ENCODE measurements around the gene TAGLN3.

TAGLN3 gene

DNA sequence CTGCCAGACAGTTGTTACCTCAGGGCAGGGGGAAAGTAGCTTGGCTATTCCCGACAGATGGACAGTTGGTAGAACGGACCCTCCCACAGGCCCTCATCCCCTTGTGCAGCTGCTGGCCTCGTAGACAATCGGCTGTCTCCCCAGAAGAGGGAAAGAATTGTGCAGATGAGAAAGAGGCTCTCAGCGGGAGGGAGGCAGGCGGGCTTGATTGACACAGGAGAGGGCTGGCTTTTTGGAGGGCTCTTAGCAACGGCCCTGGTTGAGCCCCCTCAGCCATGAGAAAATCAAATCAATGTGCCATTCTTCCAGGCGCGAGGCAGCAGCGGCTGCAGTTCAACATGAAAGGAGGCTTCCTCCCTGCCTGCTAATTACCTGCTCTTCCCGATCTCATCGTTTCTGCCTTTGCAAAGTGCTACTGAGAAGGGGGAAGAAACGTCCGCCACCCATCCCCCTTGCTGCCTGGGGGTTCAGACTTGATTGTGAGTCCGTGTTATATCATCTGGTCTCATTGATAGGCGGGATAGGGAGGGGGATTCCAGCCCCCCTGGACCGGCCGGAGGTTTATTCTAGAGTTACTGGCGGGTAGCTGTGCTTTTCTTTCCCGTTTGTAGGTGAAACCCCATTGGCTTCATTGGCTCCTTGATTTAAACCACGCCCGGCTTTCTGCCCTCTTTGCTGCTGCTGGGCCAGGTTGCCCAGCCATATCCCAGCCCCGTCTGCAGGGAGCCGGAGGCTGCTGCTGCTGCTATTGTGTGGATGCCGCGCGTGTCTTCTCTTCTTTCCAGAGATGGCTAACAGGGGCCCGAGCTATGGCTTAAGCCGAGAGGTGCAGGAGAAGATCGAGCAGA lies at the start of gene TAGLN3:
Gene TAGLN3, plus strand, starts transcription at position 287 of the 848 bp plus-strand sequence. Its CDS starts 501 bp downstream, at position 788.
- TF ChIP-seq, protein P1, sequence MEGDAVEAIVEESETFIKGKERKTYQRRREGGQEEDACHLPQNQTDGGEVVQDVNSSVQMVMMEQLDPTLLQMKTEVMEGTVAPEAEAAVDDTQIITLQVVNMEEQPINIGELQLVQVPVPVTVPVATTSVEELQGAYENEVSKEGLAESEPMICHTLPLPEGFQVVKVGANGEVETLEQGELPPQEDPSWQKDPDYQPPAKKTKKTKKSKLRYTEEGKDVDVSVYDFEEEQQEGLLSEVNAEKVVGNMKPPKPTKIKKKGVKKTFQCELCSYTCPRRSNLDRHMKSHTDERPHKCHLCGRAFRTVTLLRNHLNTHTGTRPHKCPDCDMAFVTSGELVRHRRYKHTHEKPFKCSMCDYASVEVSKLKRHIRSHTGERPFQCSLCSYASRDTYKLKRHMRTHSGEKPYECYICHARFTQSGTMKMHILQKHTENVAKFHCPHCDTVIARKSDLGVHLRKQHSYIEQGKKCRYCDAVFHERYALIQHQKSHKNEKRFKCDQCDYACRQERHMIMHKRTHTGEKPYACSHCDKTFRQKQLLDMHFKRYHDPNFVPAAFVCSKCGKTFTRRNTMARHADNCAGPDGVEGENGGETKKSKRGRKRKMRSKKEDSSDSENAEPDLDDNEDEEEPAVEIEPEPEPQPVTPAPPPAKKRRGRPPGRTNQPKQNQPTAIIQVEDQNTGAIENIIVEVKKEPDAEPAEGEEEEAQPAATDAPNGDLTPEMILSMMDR (IDR thresholded peaks at IDR 0.05; ENCODE audit: borderline replicate concordance, control extremely low read depth, extremely low read depth, insufficient read depth, missing control alignments) = no peak
- peak; percentile 39 for DNase-seq (ENCODE audit: low spot score)
- in situ Hi-C loops (cut with MboI; ENCODE audit: low sequenced_read_pairs, unreplicated experiment) = no loop called here

DNA sequence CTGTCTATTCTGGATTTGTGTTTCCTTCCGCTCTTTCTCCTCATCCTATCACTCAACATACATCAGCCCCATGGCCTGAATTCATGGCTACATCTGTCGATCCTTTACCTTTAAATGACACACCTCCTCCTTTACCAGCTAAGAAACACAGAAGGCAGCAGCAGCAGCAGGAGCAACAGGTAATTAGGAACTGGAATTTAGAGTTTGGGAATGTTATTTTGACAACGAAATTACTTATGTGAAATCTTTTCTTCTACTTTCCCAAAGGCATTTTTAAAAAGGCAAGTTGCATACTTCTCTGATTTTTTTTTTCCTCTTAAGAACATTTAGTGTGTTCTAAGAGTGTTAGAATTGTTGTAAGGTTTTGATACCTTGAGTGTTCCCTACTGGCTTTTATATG lies 49.0 kb upstream of the TAGLN3 start:
- DNase-seq (ENCODE audit: low spot score) = no peak
- TF ChIP-seq, protein P1 (IDR thresholded peaks at IDR 0.05; ENCODE audit: borderline replicate concordance, control extremely low read depth, extremely low read depth, insufficient read depth, missing control alignments) = no peak
- in situ Hi-C loops (cut with MboI; ENCODE audit: low sequenced_read_pairs, unreplicated experiment) = no loop called here

- DNase-seq (ENCODE audit: low spot score) = no peak
- in situ Hi-C loops (cut with MboI; ENCODE audit: low sequenced_read_pairs, unreplicated experiment) = no loop called here
- TF ChIP-seq, protein P1 (IDR thresholded peaks at IDR 0.05; ENCODE audit: borderline replicate concordance, control extremely low read depth, extremely low read depth, insufficient read depth, missing control alignments) = no peak
Measured at GRCh38 chr3:111951032-111951431, 47.7 kb upstream of the TAGLN3 start.

- in situ Hi-C loops (cut with MboI; ENCODE audit: low sequenced_read_pairs, unreplicated experiment) = no loop called here
- no peak for DNase-seq (ENCODE audit: low spot score)
- TF ChIP-seq, protein P1 (IDR thresholded peaks at IDR 0.05; ENCODE audit: borderline replicate concordance, control extremely low read depth, extremely low read depth, insufficient read depth, missing control alignments) = no peak
Measured at GRCh38 chr3:111952086-111952485, 46.6 kb upstream of the TAGLN3 start.

- TF ChIP-seq, protein P1 (IDR thresholded peaks at IDR 0.05; ENCODE audit: borderline replicate concordance, control extremely low read depth, extremely low read depth, insufficient read depth, missing control alignments) = no peak
- in situ Hi-C loops (cut with MboI; ENCODE audit: low sequenced_read_pairs, unreplicated experiment) = no loop called here
- no peak for DNase-seq (ENCODE audit: low spot score)
Measured at GRCh38 chr3:111952866-111953450, 45.8 kb upstream of the TAGLN3 start.

GRCh38 chr3:111954228-111954990 lies 44.3 kb upstream of the TAGLN3 start:
- no peak for DNase-seq (ENCODE audit: low spot score)
- TF ChIP-seq, protein P1 (IDR thresholded peaks at IDR 0.05; ENCODE audit: borderline replicate concordance, control extremely low read depth, extremely low read depth, insufficient read depth, missing control alignments) = no peak
- in situ Hi-C loops (cut with MboI; ENCODE audit: low sequenced_read_pairs, unreplicated experiment) = no loop called here

All from GM13976 (cell line).